ENCODE results near the gene LRRK1.

The LRRK1 gene

GRCh38 chr15:101003081-101003480 lies 83.9 kb downstream of the LRRK1 start:
- H3K79me2 ChIP-seq (ENCODE audit: low read length): no peaks in the 10 kb centered on the region
- H3K36me3 ChIP-seq (replicated peaks; ENCODE audit: low read depth, low read length): peaks cover 51% of the 10 kb centered on the region
- no peak for TF ChIP-seq CTCF (IDR thresholded peaks at IDR 0.05; ENCODE audit: low read depth, low read length)
- no peak for TF ChIP-seq EZH2phosphoT487 (IDR thresholded peaks at IDR 0.05; ENCODE audit: low read depth)
- no peak overlapping the region for H3K27ac ChIP-seq (ENCODE audit: low read length)
- no peak overlapping the region for H2AFZ ChIP-seq (ENCODE audit: low read depth, low read length)
- no peak overlapping the region for H3K9ac ChIP-seq (ENCODE audit: low read length)
- no peak overlapping the region for H3K4me2 ChIP-seq (ENCODE audit: low read length)
- H3K4me1 ChIP-seq (ENCODE audit: low read length): peaks cover 8% of the 10 kb centered on the region
- no peaks in the 10 kb centered on the region for H3K9me3 ChIP-seq (ENCODE audit: insufficient read depth, low read length)
- H3K4me3 ChIP-seq (ENCODE audit: low read length): no peak overlapping the region
- H4K20me1 ChIP-seq (ENCODE audit: insufficient read depth, low read length): peaks cover 5% of the 10 kb centered on the region; the same call in 1 of the 2 replicates
- no peaks in the 10 kb centered on the region for H3K27me3 ChIP-seq (ENCODE audit: low read depth, low read length)

GRCh38 chr15:101003706-101004105 lies 84.5 kb downstream of the LRRK1 start:
- no peak overlapping the region for H2AFZ ChIP-seq (ENCODE audit: low read depth, low read length)
- H3K27me3 ChIP-seq (ENCODE audit: low read depth, low read length): no peaks in the 10 kb centered on the region
- H4K20me1 ChIP-seq (ENCODE audit: insufficient read depth, low read length): peaks cover 7% of the 10 kb centered on the region; the same call in 1 of the 2 replicates
- H3K4me2 ChIP-seq (ENCODE audit: low read length): no peak overlapping the region
- no peak overlapping the region for H3K9ac ChIP-seq (ENCODE audit: low read length)
- H3K4me1 ChIP-seq (ENCODE audit: low read length): peaks cover 11% of the 10 kb centered on the region
- H3K27ac ChIP-seq (ENCODE audit: low read length): no peak overlapping the region
- no peaks in the 10 kb centered on the region for H3K79me2 ChIP-seq (ENCODE audit: low read length)
- TF ChIP-seq EZH2phosphoT487 (IDR thresholded peaks at IDR 0.05; ENCODE audit: low read depth): no peak
- no peak for TF ChIP-seq CTCF (IDR thresholded peaks at IDR 0.05; ENCODE audit: low read depth, low read length)
- no peak overlapping the region for H3K4me3 ChIP-seq (ENCODE audit: low read length)
- no peaks in the 10 kb centered on the region for H3K9me3 ChIP-seq (ENCODE audit: insufficient read depth, low read length)
- H3K36me3 ChIP-seq (replicated peaks; ENCODE audit: low read depth, low read length): peaks cover 51% of the 10 kb centered on the region

- no peak overlapping the region for H3K4me2 ChIP-seq (ENCODE audit: low read length)
- H2AFZ ChIP-seq (ENCODE audit: low read depth, low read length): no peak overlapping the region
- H3K27ac ChIP-seq (ENCODE audit: low read length): no peak overlapping the region
- no peak overlapping the region for H3K4me3 ChIP-seq (ENCODE audit: low read length)
- H3K36me3 ChIP-seq (replicated peaks; ENCODE audit: low read depth, low read length): peaks cover 57% of the 10 kb centered on the region
- H4K20me1 ChIP-seq (ENCODE audit: insufficient read depth, low read length): peaks cover 13% of the 10 kb centered on the region; the same call in 1 of the 2 replicates
- no peaks in the 10 kb centered on the region for H3K79me2 ChIP-seq (ENCODE audit: low read length)
- no peaks in the 10 kb centered on the region for H3K9me3 ChIP-seq (ENCODE audit: insufficient read depth, low read length)
- no peak overlapping the region for H3K9ac ChIP-seq (ENCODE audit: low read length)
- peaks cover 15% of the 10 kb centered on the region for H3K4me1 ChIP-seq (ENCODE audit: low read length)
- H3K27me3 ChIP-seq (ENCODE audit: low read depth, low read length): no peaks in the 10 kb centered on the region
- TF ChIP-seq EZH2phosphoT487 (IDR thresholded peaks at IDR 0.05; ENCODE audit: low read depth) (no peak), CTCF (IDR thresholded peaks at IDR 0.05; ENCODE audit: low read depth, low read length) (no peak)
Measured at GRCh38 chr15:101004500-101004899, 85.3 kb downstream of the LRRK1 start.

- no peak overlapping the region for H3K9ac ChIP-seq (ENCODE audit: low read length)
- peaks cover 19% of the 10 kb centered on the region for H3K4me1 ChIP-seq (ENCODE audit: low read length)
- H3K27me3 ChIP-seq (ENCODE audit: low read depth, low read length): no peaks in the 10 kb centered on the region
- no peak for TF ChIP-seq EZH2phosphoT487 (IDR thresholded peaks at IDR 0.05; ENCODE audit: low read depth)
- no peak for TF ChIP-seq CTCF (IDR thresholded peaks at IDR 0.05; ENCODE audit: low read depth, low read length)
- peaks cover 61% of the 10 kb centered on the region for H3K36me3 ChIP-seq (replicated peaks; ENCODE audit: low read depth, low read length)
- H3K27ac ChIP-seq (ENCODE audit: low read length): no peak overlapping the region
- H2AFZ ChIP-seq (ENCODE audit: low read depth, low read length): no peak overlapping the region
- H3K79me2 ChIP-seq (ENCODE audit: low read length): no peaks in the 10 kb centered on the region
- H3K4me2 ChIP-seq (ENCODE audit: low read length): no peak overlapping the region
- no peaks in the 10 kb centered on the region for H3K9me3 ChIP-seq (ENCODE audit: insufficient read depth, low read length)
- no peak overlapping the region for H3K4me3 ChIP-seq (ENCODE audit: low read length)
- peaks cover 16% of the 10 kb centered on the region; the same call in 1 of the 2 replicates for H4K20me1 ChIP-seq (ENCODE audit: insufficient read depth, low read length)
Measured at GRCh38 chr15:101004986-101005747, 86.0 kb downstream of the LRRK1 start.

All from OCI-LY3 (cell line).